Endothelial cell of umbilical vein (primary cell): ENCODE data around the gene SPAG4. TPM values are rescaled to one million over a fixed set of nuclear protein-coding genes. Genes with fewer than 3 reads are reported as not detected.

ENCODE experiments used
- BruUV-seq: library from RNA; stranded (reverse); fragments of 400-500 nt; replicated peaks from 2 replicates; lab custom pipeline; 2021; lab: Mats Ljungman, UMichigan
- CTCF ChIA-PET: fragments of 300-600, 350-600 bp; sonication (Branson Sonifier 250); formaldehyde crosslinking; loops from one replicate; lab custom pipeline; 2021; ENCODE audit warnings: antibody characterized with exemption, inconsistent platforms; lab: Charles Lee
- POLR2A ChIA-PET: fragments of 300-600, 350-600 bp; sonication (Branson Sonifier 250); formaldehyde crosslinking; loops from one replicate; lab custom pipeline; 2021; ENCODE audit warnings: antibody characterized with exemption, inconsistent platforms; lab: Charles Lee
- DNase-seq: peaks from one replicate; pipeline ENCODE4 v3.0.0-alpha.2; 2011; ENCODE audit warnings: low read depth, low spot score
- FAIRE-seq: peaks from 2 replicates; lab custom pipeline; 2011; peaks lifted over from hg19 to GRCh38; lab: Jason Lieb, UNC
- H2AFZ ChIP-seq: 2 replicates; pipeline ENCODE4 v1.6.0; 2012; ENCODE audit warnings: low read depth, low read length, control low read depth, inconsistent platforms
- H3K27ac ChIP-seq: 2 replicates; pipeline ENCODE4 v1.5.1; 2011; ENCODE audit warnings: low read depth, mild to moderate bottlenecking, control low read depth, low read length, moderate library complexity; ENCODE audit not compliant: insufficient read depth
- H3K27me3 ChIP-seq, 2 experiments: 2 replicates each; pipeline versions ENCODE4 v1.6.0 to v1.6.1; 2011; ENCODE audit warnings: low read length in 2 of 2, mixed read lengths in 1 of 2; ENCODE audit not compliant: control insufficient read depth in 2 of 2, insufficient read depth in 2 of 2
- H3K36me3 ChIP-seq, 2 experiments: 2 replicates in 1 of 2; 3 replicates in 1 of 2; pipeline ENCODE4 v1.5.1; 2011; ENCODE audit warnings: low read length in 2 of 2, mild to moderate bottlenecking in 1 of 2, moderate library complexity in 1 of 2; ENCODE audit not compliant: control insufficient read depth in 2 of 2, insufficient read depth in 2 of 2; ENCODE audit errors: extremely low read depth in 1 of 2
- H3K4me1 ChIP-seq: 3 replicates; pipeline ENCODE4 v1.5.1; 2011; ENCODE audit warnings: mild to moderate bottlenecking, low read length; ENCODE audit not compliant: control insufficient read depth, insufficient read depth; ENCODE audit errors: extremely low read depth
- H3K4me2 ChIP-seq: 2 replicates; pipeline ENCODE4 v1.6.1; 2011; ENCODE audit warnings: low read length, control low read depth, mixed read lengths; ENCODE audit not compliant: insufficient read depth
- H3K4me3 ChIP-seq, 3 experiments: fragments of 200-600 bp in 1 of 3; sonication (generic), shearing (Covaris generic) in 1 of 3; replicated peaks in 1 of 3; 2 replicates each; pipeline ENCODE4 v1.5.1; 2011 to 2016; ENCODE audit warnings: control low read depth in 3 of 3, low read length in 3 of 3, mild to moderate bottlenecking in 2 of 3, inconsistent platforms in 1 of 3, low read depth in 1 of 3, moderate library complexity in 1 of 3; ENCODE audit not compliant: insufficient read depth in 1 of 3
- H3K79me2 ChIP-seq: 2 replicates; pipeline ENCODE4 v1.6.0; 2012; ENCODE audit warnings: low read length, inconsistent platforms; ENCODE audit not compliant: control insufficient read depth, insufficient read depth
- H3K9ac ChIP-seq: replicated peaks from 2 replicates; pipeline ENCODE3; 2011; ENCODE audit warnings: low read length, control low read depth; ENCODE audit not compliant: insufficient read depth; ENCODE audit errors: extremely low read depth
- H3K9me1 ChIP-seq: replicated peaks from 3 replicates; pipeline ENCODE4 v1.6.0; 2011; ENCODE audit warnings: mild to moderate bottlenecking, low read length; ENCODE audit not compliant: control insufficient read depth, insufficient read depth; ENCODE audit errors: extremely low read depth
- H3K9me3 ChIP-seq: replicated peaks from 2 replicates; pipeline ENCODE4 v1.5.1; 2012; ENCODE audit warnings: low read length, inconsistent platforms; ENCODE audit not compliant: control insufficient read depth, insufficient read depth
- H4K20me1 ChIP-seq: replicated peaks from 2 replicates; pipeline ENCODE3; 2011; ENCODE audit warnings: mild to moderate bottlenecking, low read length; ENCODE audit not compliant: control insufficient read depth, insufficient read depth; ENCODE audit errors: extremely low read depth
- CTCF ChIP-seq, 2 donors: IDR thresholded peaks; 1 replicate in 1 of 2; 2 replicates in 1 of 2; pipeline ENCODE4 v1.5.1; 2011; ENCODE audit warnings: low read length in 2 of 2, mild to moderate bottlenecking in 2 of 2, moderate library complexity in 2 of 2, control low read depth in 1 of 2, inconsistent platforms in 1 of 2, low read depth in 1 of 2; ENCODE audit not compliant: insufficient read depth in 1 of 2; ENCODE audit errors: extremely low read depth in 1 of 2
- EZH2 ChIP-seq: IDR thresholded peaks from 2 replicates; pipeline ENCODE4 v1.6.1; 2012; ENCODE audit warnings: borderline replicate concordance, low read depth, mild to moderate bottlenecking, moderate library complexity, low read length, inconsistent platforms; ENCODE audit not compliant: severe bottlenecking
- GATA2 ChIP-seq: IDR thresholded peaks from 2 replicates; pipeline ENCODE4 v1.7.0; 2011; ENCODE audit warnings: low read depth, mild to moderate bottlenecking, moderate library complexity, mixed read lengths, low read length; ENCODE audit not compliant: insufficient read length, insufficient read depth
- JUN ChIP-seq: IDR thresholded peaks from 2 replicates; pipeline ENCODE4 v1.6.1; 2011; ENCODE audit warnings: borderline replicate concordance, low read depth; ENCODE audit not compliant: insufficient read length, insufficient read depth
- dilution Hi-C: fragments of 300-500 bp; cut with MboI; formaldehyde crosslinking; loops from one replicate; pipeline ENCODE4 v1.15.0; 2019; ENCODE audit warnings: low sequenced_read_pairs; ENCODE audit not compliant: extremely low pct_ligation_motif_present
- intact Hi-C: fragments of 100-400 bp; cut with micrococcal nuclease; formaldehyde crosslinking; loops from one replicate; pipeline ENCODE4 v1.10.0; 2022
- polyA plus RNA-seq, 4 experiments: library from polyadenylated mRNA; depleted of rRNA in 3 of 4; stranded (reverse) in 3 of 4; unstranded in 1 of 4; fragments of >200 nt; gene quantifications; 2 replicates each; pipeline versions ENCODE4 v1.2.1 to v1.2.3, GENCODE V29; 2011 to 2012; ENCODE audit warnings: missing spikeins in 1 of 4
- total RNA-seq: library from RNA; stranded (reverse); gene quantifications from 2 replicates; pipeline ENCODE4 v1.2.3, GENCODE V29; 2021
- TF ChIP-seq, protein P1 (sequence below): IDR thresholded peaks from 2 replicates; pipeline ENCODE4 v1.6.1; 2011; ENCODE audit not compliant: insufficient read depth, insufficient read length

Gene SPAG4
- total and polyA plus RNA-seq, 2 donors (not counting 3 experiments of a cell fraction or from before 2014, with no cell fraction given), result 3.7 to 9.5 TPM

GRCh38 chr20:35600176-35600992 lies 15.2 kb upstream of the SPAG4 start:
- intact Hi-C loops, result loop anchor here (2.0 to 5.0 kb wide), 3 partner anchors 16 to 138 kb away; partner anchors contain the start of genes NFS1 and ROMO1
- Histone ChIP-seq H3K4me1 (peaks cover 8% of the 10 kb centered on the region), H3K4me2 (peak overlapping the region; percentile 71), H3K79me2 (no peaks in the 10 kb centered on the region), H3K4me3 (peak overlapping the region in 2 of 3 experiments; percentile 1 to 2), H3K27ac (no peak overlapping the region), H3K27me3 (peaks cover 13 to 17% of the 10 kb centered on the region in 2 experiments), H3K9ac (no peak overlapping the region), H3K9me1 (no peaks in the 10 kb centered on the region), H3K36me3 (no peaks in the 10 kb centered on the region), H4K20me1 (no peaks in the 10 kb centered on the region), H3K9me3 (no peaks in the 10 kb centered on the region), H2AFZ (peak overlapping the region; percentile 90)
- POLR2A ChIA-PET, result no interaction called here
- FAIRE-seq (no peak), DNase-seq (no peak)
- CTCF ChIA-PET, result interaction anchor here (1.4 to 2.1 kb wide), 5 partner anchors 11 to 284 kb away, joined by 3 to 28 read pairs (median 5); partner anchors contain the start of gene SPAG4
- BruUV-seq, result no TSS peak
- no peak for TF ChIP-seq GATA2
- TF ChIP-seq EZH2, result peak; percentile 77
- TF ChIP-seq, protein P1, sequence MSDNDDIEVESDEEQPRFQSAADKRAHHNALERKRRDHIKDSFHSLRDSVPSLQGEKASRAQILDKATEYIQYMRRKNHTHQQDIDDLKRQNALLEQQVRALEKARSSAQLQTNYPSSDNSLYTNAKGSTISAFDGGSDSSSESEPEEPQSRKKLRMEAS, result no peak
- TF ChIP-seq JUN, result no peak
- no peak for TF ChIP-seq CTCF (IDR thresholded peaks at IDR 0.05; ENCODE audit: extremely low read depth in 1 of 2, insufficient read depth in 1 of 2, low read depth in 1 of 2, low read length in 2 of 2)
- dilution Hi-C loops, result no loop called here
